OCI-LY1 (cell line): Measurements from ENCODE around the gene ABITRAM.

Experiments used
- H2AFZ ChIP-seq: fragments of 200-600 bp; sonication (generic), shearing (Covaris generic); 2 replicates; pipeline ENCODE4 v1.6.0; 2014; ENCODE audit warnings: antibody characterized with exemption, mild to moderate bottlenecking, low read length
- H3F3A ChIP-seq: fragments of 200-600 bp; sonication (generic), shearing (Covaris generic); 2 replicates; pipeline ENCODE4 v1.6.0; 2014; ENCODE audit warnings: mild to moderate bottlenecking, antibody characterized with exemption, low read length, moderate library complexity; ENCODE audit not compliant: insufficient read depth
- H3K27ac ChIP-seq: fragments of 200-600 bp; sonication (generic); 2 replicates; pipeline ENCODE4 v1.5.1; 2014; ENCODE audit warnings: low read length, mixed run types, mild to moderate bottlenecking, low read depth; ENCODE audit not compliant: poor library complexity, severe bottlenecking
- H3K27me3 ChIP-seq: fragments of 200-600 bp; sonication (generic); 2 replicates; pipeline ENCODE4 v1.6.0; 2014; ENCODE audit warnings: antibody characterized with exemption, mild to moderate bottlenecking, low read length, moderate library complexity; ENCODE audit not compliant: insufficient read depth
- H3K36me3 ChIP-seq: fragments of 200-600 bp; sonication (generic); 2 replicates; pipeline ENCODE4 v1.6.1; 2014; ENCODE audit warnings: mild to moderate bottlenecking, antibody characterized with exemption, low read length, moderate library complexity, mixed read lengths; ENCODE audit not compliant: insufficient read depth
- H3K4me1 ChIP-seq: fragments of 200-600 bp; sonication (generic); 2 replicates; pipeline ENCODE4 v1.5.1; 2014; ENCODE audit warnings: mild to moderate bottlenecking, low read length, moderate library complexity; ENCODE audit not compliant: insufficient read depth, severe bottlenecking
- H3K4me2 ChIP-seq: fragments of 200-600 bp; sonication (generic), shearing (Covaris generic); 2 replicates; pipeline ENCODE4 v1.6.1; 2014; ENCODE audit warnings: low read length
- H3K4me3 ChIP-seq: fragments of 200-600 bp; sonication (generic); 2 replicates; pipeline ENCODE4 v1.5.1; 2014; ENCODE audit warnings: low read length, low read depth, mild to moderate bottlenecking, mixed read lengths; ENCODE audit not compliant: poor library complexity, severe bottlenecking
- H3K79me2 ChIP-seq: fragments of 200-600 bp; shearing (Covaris generic); 2 replicates; pipeline ENCODE4 v1.6.1; 2016; ENCODE audit warnings: mixed run types, low read length, mixed read lengths; ENCODE audit not compliant: insufficient read depth
- H3K9ac ChIP-seq: fragments of 200-600 bp; sonication (generic), shearing (Covaris generic); 2 replicates; pipeline ENCODE4 v1.6.1; 2014; ENCODE audit warnings: mild to moderate bottlenecking, low read length, mixed read lengths
- H3K9me2 ChIP-seq: fragments of 200-600 bp; sonication (generic), shearing (Covaris generic); 2 replicates; pipeline ENCODE4 v1.6.1; 2014; ENCODE audit warnings: low read depth, mild to moderate bottlenecking, low read length, mixed read lengths
- H3K9me3 ChIP-seq: fragments of 200-600 bp; shearing (Covaris generic); 2 replicates; pipeline ENCODE4 v1.6.1; 2014; ENCODE audit warnings: low read length, mixed read lengths
- H4K20me1 ChIP-seq: fragments of 200-600 bp; sonication (generic), shearing (Covaris generic); 2 replicates; pipeline ENCODE4 v1.6.0; 2016; ENCODE audit warnings: mild to moderate bottlenecking, low read length; ENCODE audit not compliant: insufficient read depth
- CTCF ChIP-seq: fragments of 200-600 bp; sonication (generic), shearing (Covaris generic); IDR thresholded peaks from 2 replicates; pipeline ENCODE4 v1.5.1; 2017; ENCODE audit warnings: mild to moderate bottlenecking, antibody characterized with exemption, low read length, moderate library complexity, mixed read lengths
- EZH2 ChIP-seq: fragments of 200-600 bp; sonication (generic), shearing (Covaris generic); IDR thresholded peaks from 2 replicates; pipeline ENCODE4 v1.8.0; 2017; ENCODE audit warnings: borderline replicate concordance, mixed run types, mild to moderate bottlenecking, antibody characterized with exemption, low read length, moderate library complexity, mixed read lengths

The ABITRAM gene

GRCh38 chr9:108983885-108984284, 49.7 kb downstream of the ABITRAM start:
- no peaks in the 10 kb centered on the region for H3K79me2 ChIP-seq
- H3K36me3 ChIP-seq: peaks cover 25% of the 10 kb centered on the region
- no peak overlapping the region for H3K27ac ChIP-seq
- no peaks in the 10 kb centered on the region for H4K20me1 ChIP-seq
- no peaks in the 10 kb centered on the region; the same call in 1 of the 2 replicates for H3F3A ChIP-seq
- H3K4me1 ChIP-seq: no peaks in the 10 kb centered on the region
- H3K9me2 ChIP-seq: no peaks in the 10 kb centered on the region
- TF ChIP-seq EZH2 (no peak), CTCF (no peak)
- no peak overlapping the region for H3K4me2 ChIP-seq
- H2AFZ ChIP-seq: no peak overlapping the region
- H3K4me3 ChIP-seq: no peak overlapping the region
- H3K9ac ChIP-seq: no peak overlapping the region
- no peaks in the 10 kb centered on the region for H3K9me3 ChIP-seq
- no peaks in the 10 kb centered on the region for H3K27me3 ChIP-seq
